HK-2 (cell line): ENCODE measurements around the gene SPHKAP.
"Not testable (repeated sequence)": the region's sequence is repeated elsewhere in the genome, so short reads cannot be mapped to it uniquely, and the experiment has no call there.

Experiments
- DNase-seq: peaks from one replicate; pipeline ENCODE4 v3.0.0-alpha.2; 2018; ENCODE audit not compliant: unreplicated experiment

SPHKAP gene

DNA sequence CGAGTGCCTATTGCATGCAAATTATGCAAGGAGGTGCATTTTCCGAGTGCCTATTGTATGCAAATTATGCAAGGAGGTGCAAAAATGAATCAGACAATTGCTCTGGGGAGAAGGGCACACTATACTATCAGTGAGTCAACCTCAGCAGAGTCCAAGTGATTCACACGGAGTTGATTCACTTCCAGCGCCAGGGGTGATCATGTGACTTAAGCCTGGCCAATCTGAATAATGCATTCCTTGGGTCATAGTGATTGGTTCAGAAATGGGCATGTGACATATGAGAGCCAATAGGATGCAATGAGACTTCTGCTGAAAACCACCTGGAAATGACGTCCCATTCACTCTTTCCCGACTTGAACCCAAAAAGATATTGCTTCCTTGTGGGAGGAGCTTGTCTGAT lies 157.9 kb downstream of the SPHKAP start:
- peak; percentile 39 for DNase-seq

DNA sequence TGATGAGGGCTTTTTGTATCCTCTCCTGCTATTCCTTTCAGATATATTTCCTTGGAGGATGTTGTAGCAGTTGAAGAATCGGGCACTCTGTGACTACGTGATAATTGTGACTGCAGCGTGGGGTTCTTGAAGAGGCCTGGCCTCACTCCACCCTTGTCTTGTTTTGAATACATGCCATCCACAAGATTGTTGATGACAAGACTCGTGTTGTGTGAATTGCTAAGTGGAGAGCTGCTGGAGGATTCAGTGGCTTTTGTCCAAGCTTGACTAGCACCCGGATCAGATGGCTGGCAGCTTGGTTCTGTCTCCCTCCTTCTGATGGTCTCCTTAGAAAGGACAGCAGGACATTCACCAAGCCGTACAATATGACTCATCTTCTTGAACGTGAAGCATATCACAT lies 163.2 kb downstream of the SPHKAP start:
- no peak for DNase-seq

DNA sequence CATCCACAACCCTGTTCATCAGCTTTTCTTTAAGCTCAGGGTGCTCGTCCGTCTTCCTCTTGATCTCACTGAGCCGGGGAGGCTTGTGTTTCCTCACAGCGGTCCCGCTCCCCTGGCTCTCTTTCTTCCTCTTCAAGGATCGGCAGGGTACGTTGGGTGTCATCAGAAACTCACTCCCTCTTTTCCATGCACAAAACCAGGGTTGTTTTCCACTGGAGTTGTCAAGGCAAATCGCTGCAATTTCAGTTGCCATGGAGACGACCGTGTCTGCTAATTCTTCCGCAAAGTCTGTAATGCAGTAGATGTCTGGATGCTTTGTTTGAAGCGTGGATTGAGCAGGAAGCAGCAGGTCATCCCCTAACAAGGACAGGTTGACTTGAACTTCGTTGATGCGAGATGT lies 163.7 kb downstream of the SPHKAP start:
- no peak for DNase-seq

DNA sequence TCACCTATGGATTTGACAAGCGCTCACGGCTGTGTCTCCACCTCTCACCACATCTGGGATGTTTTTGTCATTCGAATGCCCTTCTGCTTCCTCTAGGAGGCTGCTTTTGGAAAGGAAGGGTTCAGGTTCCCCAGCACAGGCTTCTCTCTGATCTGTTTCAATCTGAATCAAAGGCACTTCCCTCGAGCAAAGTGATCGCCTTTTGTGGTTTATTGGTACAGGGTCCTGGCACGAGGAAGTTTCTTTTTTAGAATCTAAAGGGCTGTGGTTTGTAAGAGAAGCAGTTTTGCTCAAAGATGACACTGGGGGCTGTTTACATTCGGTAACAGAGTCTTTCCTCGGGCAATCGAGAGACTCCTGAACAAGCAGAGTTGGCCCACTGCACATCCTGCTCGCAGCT lies 165.1 kb downstream of the SPHKAP start:
- no peak for DNase-seq

DNA sequence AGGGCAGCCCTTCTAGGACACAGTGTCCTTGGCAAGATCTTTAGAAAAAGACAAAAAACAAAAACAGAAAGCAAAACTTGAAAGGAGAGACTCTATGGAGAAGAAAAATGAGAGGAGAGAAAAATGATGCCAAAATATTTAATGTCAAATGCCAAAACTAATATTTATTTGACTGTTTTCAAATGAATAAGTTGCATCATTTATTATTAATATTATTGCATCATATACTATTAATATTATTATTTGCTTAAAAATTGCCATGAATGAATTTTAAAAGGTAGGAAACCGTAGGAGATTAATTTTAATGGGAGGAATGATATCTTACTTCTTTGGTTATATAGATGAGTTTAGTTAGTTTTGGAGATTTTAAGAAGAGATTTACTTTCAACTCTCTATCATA lies 165.7 kb downstream of the SPHKAP start:
- DNase-seq = no peak

DNA sequence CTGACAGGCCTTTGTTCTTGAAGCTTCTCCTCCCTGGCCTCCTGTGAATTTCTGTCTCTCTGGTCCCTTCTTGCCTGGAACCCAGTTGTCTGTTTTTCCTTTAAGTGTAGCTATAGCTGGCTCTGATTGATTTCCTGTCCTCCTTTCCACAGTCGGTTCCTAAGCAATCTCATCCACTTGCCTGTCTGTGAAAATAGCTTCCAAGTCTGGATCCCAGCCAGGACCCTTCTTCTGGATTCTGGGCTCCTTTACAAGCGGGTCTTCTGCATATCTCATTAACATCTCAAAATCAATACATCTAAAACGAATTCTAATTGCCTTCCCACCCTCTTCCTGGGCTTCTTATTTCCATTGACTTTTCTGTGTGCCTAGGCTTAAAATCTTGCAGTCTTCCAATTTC lies 185.1 kb downstream of the SPHKAP start:
- no peak for DNase-seq

DNA sequence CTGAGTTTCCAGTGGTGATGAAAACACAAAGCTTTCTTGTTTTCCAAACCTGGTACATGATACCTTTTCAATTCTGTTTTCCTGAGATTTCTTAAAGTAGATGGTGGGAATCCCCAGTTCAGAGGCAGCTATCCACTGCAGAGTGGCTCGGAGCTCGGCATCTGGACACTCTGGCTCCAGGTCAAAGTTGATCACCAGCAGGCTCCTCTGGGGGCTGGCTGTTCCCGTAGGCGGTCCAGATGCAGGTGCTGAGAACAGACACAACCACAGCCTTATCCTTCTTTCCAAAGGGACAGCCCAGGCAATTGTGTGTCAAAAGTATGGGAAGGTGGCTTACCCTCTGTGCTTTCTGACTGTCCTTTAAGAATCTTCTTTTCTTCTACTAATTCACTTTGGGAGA lies 190.6 kb downstream of the SPHKAP start:
- no peak for DNase-seq

DNA sequence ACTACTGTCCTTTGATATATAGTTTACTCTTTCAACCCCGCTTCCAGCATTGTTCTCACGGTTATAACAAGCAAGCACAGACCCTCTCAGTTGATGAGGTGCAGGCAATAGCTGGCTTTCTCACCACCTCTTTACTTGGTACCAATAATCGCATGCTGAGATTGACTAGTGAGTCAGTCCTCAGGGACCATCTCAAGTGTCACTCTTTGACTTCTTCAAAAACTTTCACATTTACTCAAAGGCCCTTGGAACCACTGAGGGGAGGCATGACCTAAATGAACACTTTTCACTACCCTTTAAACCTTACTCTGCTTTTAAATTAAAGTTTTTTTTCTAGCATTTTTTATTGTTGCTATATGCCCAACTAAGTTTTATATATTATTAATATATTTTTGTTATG lies 208.2 kb downstream of the SPHKAP start:
- no peak for DNase-seq

DNA sequence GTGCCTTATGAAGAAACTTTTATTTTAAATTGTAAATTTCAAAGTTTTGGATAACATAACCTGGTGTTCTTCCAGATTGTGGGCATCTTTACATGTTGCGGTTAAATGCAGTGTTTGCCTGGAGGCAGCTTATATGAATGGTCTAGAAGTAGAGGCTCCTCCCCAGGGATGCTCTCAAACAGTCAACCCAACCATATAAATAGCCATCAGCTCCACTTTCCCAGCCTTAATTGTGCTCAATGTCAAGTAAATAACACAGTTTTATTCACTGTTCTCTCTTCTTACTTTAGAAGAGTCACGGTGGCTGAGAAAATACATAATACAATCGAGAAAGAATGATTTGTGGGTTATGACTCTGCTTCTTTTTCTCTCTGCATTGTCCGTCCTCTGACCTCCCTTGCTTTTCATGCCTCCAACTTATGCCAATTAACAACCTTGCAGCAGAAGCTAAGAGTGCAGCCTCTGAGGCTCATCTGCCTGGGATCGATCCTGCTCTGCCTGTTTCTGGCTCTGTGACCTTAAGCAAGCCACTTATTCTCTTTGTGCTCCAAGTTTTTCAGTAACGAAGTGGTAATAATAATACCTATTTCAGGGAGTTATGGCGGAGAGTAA lies 209.8 kb downstream of the SPHKAP start:
- DNase-seq = no peak

DNA sequence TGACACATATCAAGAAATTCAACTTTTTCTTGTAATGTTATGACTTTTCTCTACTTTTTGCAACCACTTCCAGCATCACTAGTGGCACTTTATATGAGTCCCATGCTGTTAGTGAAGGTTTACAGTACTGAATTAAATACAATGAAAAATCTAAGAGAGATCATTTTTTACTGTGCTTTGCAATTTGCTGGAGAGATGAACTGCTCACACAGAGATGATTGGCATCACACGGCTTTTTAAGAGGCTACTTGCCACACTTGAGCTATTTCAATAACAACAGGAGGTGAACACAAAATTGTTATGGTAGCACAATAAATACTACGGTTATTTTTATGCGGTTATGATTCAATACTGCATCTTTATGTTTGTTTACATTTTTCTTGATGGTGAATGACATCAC lies 221.2 kb downstream of the SPHKAP start:
- no peak for DNase-seq

DNA sequence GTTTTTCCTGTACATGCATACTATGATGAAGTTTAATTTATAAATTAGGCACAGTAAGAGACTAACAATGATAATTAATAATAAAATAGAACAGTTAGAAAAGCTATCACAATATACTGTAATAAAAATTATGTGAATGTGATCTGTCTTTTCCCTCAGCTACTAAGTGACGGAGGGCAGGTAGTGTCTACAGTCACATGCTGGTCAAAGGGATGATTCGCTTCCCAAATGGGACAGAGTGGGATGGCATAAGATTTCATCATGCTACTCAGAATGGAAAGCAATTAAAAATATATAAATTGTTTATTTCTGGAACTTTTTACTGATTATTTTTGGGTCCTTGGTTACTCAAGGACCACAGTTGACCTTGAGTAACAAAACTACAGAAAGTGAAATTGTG lies 238.5 kb downstream of the SPHKAP start:
- DNase-seq = no peak

DNA sequence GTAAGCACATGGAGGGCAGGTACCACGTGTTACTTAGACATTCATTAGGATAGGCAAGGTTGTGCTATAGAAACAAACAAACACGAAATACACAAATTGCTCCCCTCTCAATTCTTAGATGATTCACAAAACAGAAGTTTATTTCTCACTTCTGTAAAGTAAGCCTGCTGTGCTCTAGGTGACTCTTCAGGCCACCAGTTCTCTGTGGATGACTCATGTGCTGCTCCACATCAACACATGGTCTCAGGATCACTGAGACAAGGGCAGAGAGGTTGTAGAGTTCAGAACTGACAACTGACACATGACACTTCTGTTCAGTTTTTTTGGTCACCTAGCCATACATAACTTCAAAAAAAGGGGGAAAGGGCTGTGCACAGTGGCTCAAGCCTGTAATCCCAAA lies 239.5 kb downstream of the SPHKAP start:
- DNase-seq = no peak

DNA sequence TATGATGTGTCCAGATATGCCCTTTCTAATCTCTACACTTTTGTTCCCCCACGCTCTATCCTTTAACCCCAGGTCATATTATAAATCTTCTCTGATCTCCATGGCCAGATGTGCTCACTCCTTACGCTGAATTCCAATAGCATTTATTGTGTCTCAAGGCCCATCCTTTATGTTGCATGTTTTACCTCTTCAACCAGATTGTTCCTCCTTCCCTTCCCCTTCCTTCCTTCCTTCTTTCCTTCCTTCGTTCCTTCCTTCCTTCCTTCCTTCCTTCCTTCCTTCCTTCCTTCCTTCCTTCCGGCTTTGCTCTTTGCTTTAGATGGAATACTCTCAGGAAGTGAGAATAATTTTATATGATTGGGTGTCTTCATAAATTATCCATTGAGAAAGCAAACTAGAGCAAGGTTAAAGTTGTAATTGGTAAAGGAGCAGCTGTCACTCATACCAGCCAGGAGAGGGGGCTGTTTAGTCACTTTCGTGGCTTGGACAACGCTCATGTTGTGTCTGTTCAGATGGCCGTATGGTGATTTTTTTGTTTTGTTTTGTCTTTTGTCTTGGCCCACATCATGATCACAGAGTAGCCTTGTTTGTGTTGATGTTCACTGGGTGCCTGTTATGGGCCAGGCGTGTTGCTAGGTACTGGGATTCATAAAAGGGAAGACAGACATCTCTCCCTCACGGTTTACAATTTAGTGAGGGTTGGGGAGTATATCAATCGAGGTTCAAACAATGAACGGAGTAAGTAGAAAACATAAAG lies 242.0 kb downstream of the SPHKAP start:
- peak; percentile 10 for DNase-seq

DNA sequence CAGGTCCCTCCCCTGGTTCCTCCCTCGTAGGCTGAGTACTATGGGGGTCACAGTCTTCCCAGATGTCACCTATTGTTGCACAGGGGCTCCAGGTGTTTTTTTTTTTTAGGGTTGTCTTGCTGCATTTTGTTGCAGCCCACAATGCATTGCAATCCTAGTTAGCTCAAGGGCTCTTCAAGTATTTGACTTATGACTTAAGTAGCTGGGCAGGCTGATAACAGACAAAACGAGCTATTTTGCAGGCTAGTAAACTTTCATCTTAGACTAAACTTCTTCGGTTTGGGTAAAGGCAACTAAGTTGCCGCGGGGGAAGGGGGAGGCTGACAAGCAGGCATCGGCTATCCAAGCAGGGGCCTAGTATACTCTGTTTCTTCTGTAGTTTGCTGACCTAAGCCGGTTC lies 245.2 kb downstream of the SPHKAP start:
- DNase-seq = not testable (repeated sequence)

DNA sequence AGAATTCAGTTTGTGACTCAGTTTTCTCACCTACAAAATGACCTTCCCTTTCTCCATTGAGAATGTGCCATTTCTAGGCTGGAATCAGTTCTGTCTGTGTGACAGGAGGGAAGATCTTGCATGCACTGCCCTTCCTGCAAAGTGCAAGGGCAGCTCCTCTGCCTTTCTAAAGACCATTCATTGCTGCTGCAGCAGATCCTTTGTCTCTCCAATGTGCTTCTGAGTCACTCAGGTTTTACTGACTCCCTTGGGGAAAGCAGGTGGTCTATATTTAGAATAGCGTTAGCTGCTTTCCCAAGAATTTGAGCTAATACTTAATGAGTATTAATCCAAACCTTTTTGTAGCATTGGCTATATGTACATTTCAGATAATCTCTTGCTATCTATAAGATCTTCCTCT lies 247.6 kb downstream of the SPHKAP start:
- DNase-seq = no peak

DNA sequence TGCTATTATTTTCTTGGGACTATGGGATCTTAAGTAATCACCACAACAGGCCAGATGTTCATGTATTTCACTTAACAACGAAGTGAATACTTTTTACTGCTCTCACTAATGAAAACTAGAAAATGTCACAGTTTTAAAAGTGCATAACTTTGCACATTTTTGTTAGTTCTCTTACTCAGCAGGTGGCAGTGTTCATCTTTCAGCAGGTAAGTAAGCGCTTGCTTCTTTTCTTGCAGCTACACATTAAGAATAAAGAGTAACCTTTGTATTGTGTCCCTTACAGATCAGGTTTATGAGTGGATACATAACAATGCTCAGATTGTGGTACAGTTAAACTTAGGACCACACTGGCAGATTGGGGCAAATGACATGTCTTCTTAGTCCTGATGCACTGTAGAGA lies 249.1 kb downstream of the SPHKAP start:
- DNase-seq = no peak

DNA sequence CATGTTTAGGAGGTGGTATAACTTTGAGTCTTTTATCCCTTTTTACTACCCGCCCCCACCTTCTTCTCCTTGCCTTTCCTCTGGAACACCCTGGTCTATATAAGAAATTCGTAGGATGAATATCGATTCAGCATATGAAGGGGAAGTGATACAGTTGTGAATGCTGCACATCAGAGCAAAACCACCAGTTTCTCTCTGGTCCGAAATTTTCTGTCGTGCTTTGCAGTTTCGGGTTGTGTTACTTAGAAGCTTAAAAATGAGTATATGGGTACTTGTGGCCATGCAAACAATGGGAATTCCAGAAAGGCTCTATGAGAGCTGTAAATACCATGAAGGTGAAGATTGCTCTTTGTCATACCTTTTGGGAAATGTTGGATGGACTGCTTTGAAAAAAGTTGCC lies 249.5 kb downstream of the SPHKAP start:
- DNase-seq = no peak
